ENCODE results near the gene SRA1. TPM values are rescaled to one million over a fixed set of nuclear protein-coding genes. Genes with fewer than 3 reads are reported as not detected.

Gene SRA1
- total and polyA plus RNA-seq, 9 of the 15 experiments (the other 6 are each of a cell fraction or from before 2014, with no cell fraction given): 24.1 to 47.4 (median 41.3) TPM

- TF ChIP-seq ZNF76 (CRISPR knock-in tag; IDR thresholded peaks at IDR 0.05; ENCODE audit: borderline replicate concordance) (no peak), HDAC3 (IDR thresholded peaks at IDR 0.05; ENCODE audit: borderline replicate concordance, partially characterized antibody) (no peak), SAFB (IDR thresholded peaks at IDR 0.05; ENCODE audit: borderline replicate concordance, low read depth, low read length) (no peak), ZNF143 (CRISPR knock-in tag; IDR thresholded peaks at IDR 0.05) (no peak), ELF2 (CRISPR knock-in tag; IDR thresholded peaks at IDR 0.05) (no peak), SP2 (IDR thresholded peaks at IDR 0.05; ENCODE audit: extremely low read depth, low read depth, low read length, poor library complexity, severe bottlenecking) (no peak), WHSC1 (IDR thresholded peaks at IDR 0.05; ENCODE audit: low read length) (no peak)
- TF ChIP-seq, protein P1, sequence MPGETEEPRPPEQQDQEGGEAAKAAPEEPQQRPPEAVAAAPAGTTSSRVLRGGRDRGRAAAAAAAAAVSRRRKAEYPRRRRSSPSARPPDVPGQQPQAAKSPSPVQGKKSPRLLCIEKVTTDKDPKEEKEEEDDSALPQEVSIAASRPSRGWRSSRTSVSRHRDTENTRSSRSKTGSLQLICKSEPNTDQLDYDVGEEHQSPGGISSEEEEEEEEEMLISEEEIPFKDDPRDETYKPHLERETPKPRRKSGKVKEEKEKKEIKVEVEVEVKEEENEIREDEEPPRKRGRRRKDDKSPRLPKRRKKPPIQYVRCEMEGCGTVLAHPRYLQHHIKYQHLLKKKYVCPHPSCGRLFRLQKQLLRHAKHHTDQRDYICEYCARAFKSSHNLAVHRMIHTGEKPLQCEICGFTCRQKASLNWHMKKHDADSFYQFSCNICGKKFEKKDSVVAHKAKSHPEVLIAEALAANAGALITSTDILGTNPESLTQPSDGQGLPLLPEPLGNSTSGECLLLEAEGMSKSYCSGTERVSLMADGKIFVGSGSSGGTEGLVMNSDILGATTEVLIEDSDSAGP (CRISPR knock-in tag; IDR thresholded peaks at IDR 0.05): no peak
Measured at GRCh38 chr5:140567136-140567818, 10.0 kb upstream of the SRA1 start (continued).

GRCh38 chr5:140566665-140567064, 9.4 kb upstream of the SRA1 start:
- POLR2A ChIA-PET: interaction anchor here (0.6 to 1.8 kb wide), 5 partner anchors 10 to 152 kb away, joined by 3 to 12 read pairs (median 3); no protein-coding TSS in a partner anchor
- no peak for ATAC-seq
- TF ChIP-seq ZNF695 (CRISPR knock-in tag; IDR thresholded peaks at IDR 0.05) (no peak), OTX1 (CRISPR knock-in tag; IDR thresholded peaks at IDR 0.05) (no peak), GTF2A2 (tag; IDR thresholded peaks at IDR 0.05) (no peak), NRF1 (conservative IDR thresholded peaks at IDR 0.05 in 1 of 2, IDR thresholded peaks at IDR 0.05 in 1 of 2) (no peak), TCF3 (CRISPR knock-in tag; IDR thresholded peaks at IDR 0.05) (peak; percentile 89), SRF (CRISPR knock-in tag; IDR thresholded peaks at IDR 0.05) (no peak), ZNF134 (CRISPR knock-in tag; conservative IDR thresholded peaks at IDR 0.05) (no peak), ZNF778 (CRISPR knock-in tag; IDR thresholded peaks at IDR 0.05) (no peak), RBFOX2 (IDR thresholded peaks at IDR 0.05; ENCODE audit: low read depth, low read length) (no peak), PRMT5 (CRISPR knock-in tag; IDR thresholded peaks at IDR 0.05) (no peak), ZBED1 (IDR thresholded peaks at IDR 0.05) (no peak), ZNF586 (CRISPR knock-in tag; conservative IDR thresholded peaks at IDR 0.05) (no peak)
- TF ChIP-seq, protein P2, sequence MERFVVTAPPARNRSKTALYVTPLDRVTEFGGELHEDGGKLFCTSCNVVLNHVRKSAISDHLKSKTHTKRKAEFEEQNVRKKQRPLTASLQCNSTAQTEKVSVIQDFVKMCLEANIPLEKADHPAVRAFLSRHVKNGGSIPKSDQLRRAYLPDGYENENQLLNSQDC (CRISPR knock-in tag; IDR thresholded peaks at IDR 0.05): no peak

More at GRCh38 chr5:140566665-140567064, 9.4 kb upstream of the SRA1 start:
- peaks cover 43% of the 10 kb centered on the region for H3K36me3 ChIP-seq (ENCODE audit: control insufficient read depth, insufficient read depth, low read length)
- H3K9me1 ChIP-seq (ENCODE audit: control insufficient read depth, insufficient read depth, low read length): no peaks in the 10 kb centered on the region
- peak in 2 of 4 experiments; percentile 23 to 37 for DNase-seq (ENCODE audit: extremely low read depth in 1 of 4, low spot score in 3 of 4)
- peak overlapping the region; percentile 99; the same call in 1 of the 2 replicates for H3K4me2 ChIP-seq (ENCODE audit: insufficient read depth, low read length)
- no peaks in the 10 kb centered on the region for H4K20me1 ChIP-seq (replicated peaks; ENCODE audit: control insufficient read depth, insufficient read depth, low read length)
- CTCF ChIA-PET (ENCODE audit: low intra/inter-chr PET ratio): no interaction called here
- H3K79me2 ChIP-seq (ENCODE audit: control insufficient read depth, insufficient read depth, low read length): peaks cover 36% of the 10 kb centered on the region
- no peak overlapping the region for H3K4me3 ChIP-seq
- no peaks in the 10 kb centered on the region for H3K27me3 ChIP-seq (ENCODE audit: control insufficient read depth in 2 of 2, insufficient read depth in 2 of 2, low read length in 2 of 2)
- H3K9me3 ChIP-seq (replicated peaks; ENCODE audit: control insufficient read depth, insufficient read depth, low read depth, low read length): no peaks in the 10 kb centered on the region
- H2AFZ ChIP-seq (ENCODE audit: low read depth, low read length): no peak overlapping the region
- FAIRE-seq: peak; percentile 42
- intact Hi-C loops (cut with micrococcal nuclease) (no loop called here), in situ Hi-C loops (cut with MboI) (loop anchor here (5.0 kb wide), 1 partner anchor 76 kb away; no protein-coding TSS in a partner anchor)
- BruUV-seq (replicated peaks): no TSS peak
- no peak overlapping the region; the same call in 2 of the 3 replicates for H3K27ac ChIP-seq (ENCODE audit: extremely low read depth, low read depth, low read length)
- peak overlapping the region in 1 of 2 experiments; percentile 93; a peak in 2 of 4 replicates for H3K9ac ChIP-seq (ENCODE audit: insufficient read depth in 1 of 2, low read depth in 2 of 2, low read length in 2 of 2)
- WGBS (ENCODE audit: insufficient coverage, low coverage, missing lambda C conversion rate): 79% methylated on average over 5 of the region's 5 CpGs
- peaks cover 26 to 38% of the 10 kb centered on the region in 2 experiments for H3K4me1 ChIP-seq (replicated peaks in 1 of 2; ENCODE audit: control insufficient read depth in 2 of 2, insufficient read depth in 2 of 2, low read length in 2 of 2)
